Activated B cell treated with CpG ODN at 0.5 μM for 24 hours (primary cell): ENCODE measurements around the gene CMA1. TPM values are rescaled to one million over a fixed set of nuclear protein-coding genes. Genes with fewer than 3 reads are reported as not detected.
"Not testable (repeated sequence)": the region's sequence is repeated elsewhere in the genome, so short reads cannot be mapped to it uniquely, and the experiment has no call there.

ENCODE experiments used
- ATAC-seq: fragments of 200-7000 bp; cut with Tn5 transposase; one replicate; pipeline ENCODE4 v1.10.0; 2021; ENCODE audit warnings: low read depth, mild to moderate bottlenecking, moderate library complexity
- CTCF ChIA-PET: fragments of 350-600 bp; sonication (Branson Sonifier 250); formaldehyde crosslinking; loops from one replicate; lab custom pipeline; 2021; ENCODE audit warnings: antibody characterized with exemption; lab: Charles Lee
- POLR2A ChIA-PET: fragments of 350-600 bp; sonication (Branson Sonifier 250); formaldehyde crosslinking; loops from one replicate; lab custom pipeline; 2021; ENCODE audit warnings: antibody characterized with exemption; lab: Charles Lee
- DNase-seq: peaks from one replicate; pipeline ENCODE4 v3.0.0; 2022
- H3K27ac Mint-ChIP-seq: one replicate; pipeline ENCODE4 v1.8.0; 2020; ENCODE audit warnings: mixed read lengths
- H3K27me3 Mint-ChIP-seq: one replicate; pipeline ENCODE4 v1.8.0; 2021; ENCODE audit warnings: mixed read lengths
- H3K36me3 Mint-ChIP-seq: one replicate; pipeline ENCODE4 v1.8.0; 2021; ENCODE audit warnings: low read depth, mixed read lengths
- H3K4me1 Mint-ChIP-seq: one replicate; pipeline ENCODE4 v1.8.0; 2021; ENCODE audit warnings: mixed read lengths
- H3K4me3 Mint-ChIP-seq: one replicate; pipeline ENCODE4 v1.8.0; 2020; ENCODE audit warnings: mild to moderate bottlenecking, mixed read lengths
- H3K9me3 Mint-ChIP-seq: one replicate; pipeline ENCODE4 v1.8.0; 2020; ENCODE audit warnings: mixed read lengths
- CTCF ChIP-seq: fragments of 200-600 bp; IDR thresholded peaks from one replicate; pipeline ENCODE4 v1.8.0; 2022; ENCODE audit warnings: antibody characterized with exemption, mild to moderate bottlenecking
- intact Hi-C: fragments of 100-400 bp; cut with micrococcal nuclease; formaldehyde crosslinking; loops from one replicate; pipeline ENCODE4 v1.15.1; 2024
- total RNA-seq: library from RNA; stranded (reverse); gene quantifications from 2 replicates; pipeline ENCODE4 v1.2.3, GENCODE V29; 2022

CMA1 gene
- total RNA-seq, 1 donor from 2014 or later, result not detected

GRCh38 chr14:24534286-24534685 lies 26.2 kb upstream of the CMA1 start:
- ATAC-seq (no peak), DNase-seq (no peak)
- no peak overlapping the region for H3K27ac Mint-ChIP-seq
- intact Hi-C loops, result no loop called here
- TF ChIP-seq CTCF, result no peak
- H3K36me3 Mint-ChIP-seq, result no peaks in the 10 kb centered on the region
- H3K27me3 Mint-ChIP-seq, result peaks cover 15% of the 10 kb centered on the region
- H3K4me3 Mint-ChIP-seq, result no peak overlapping the region
- POLR2A ChIA-PET, result no interaction called here
- no peaks in the 10 kb centered on the region for H3K4me1 Mint-ChIP-seq
- peaks cover 2% of the 10 kb centered on the region for H3K9me3 Mint-ChIP-seq
- CTCF ChIA-PET, result no interaction called here

GRCh38 chr14:24525877-24526620 lies 18.0 kb upstream of the CMA1 start:
- ATAC-seq, H3K4me3 Mint-ChIP-seq, H3K27me3 Mint-ChIP-seq, POLR2A ChIA-PET, H3K9me3 Mint-ChIP-seq, intact Hi-C loops, H3K36me3 Mint-ChIP-seq, H3K27ac Mint-ChIP-seq, DNase-seq, H3K4me1 Mint-ChIP-seq, CTCF ChIA-PET: not testable (repeated sequence)

DNA sequence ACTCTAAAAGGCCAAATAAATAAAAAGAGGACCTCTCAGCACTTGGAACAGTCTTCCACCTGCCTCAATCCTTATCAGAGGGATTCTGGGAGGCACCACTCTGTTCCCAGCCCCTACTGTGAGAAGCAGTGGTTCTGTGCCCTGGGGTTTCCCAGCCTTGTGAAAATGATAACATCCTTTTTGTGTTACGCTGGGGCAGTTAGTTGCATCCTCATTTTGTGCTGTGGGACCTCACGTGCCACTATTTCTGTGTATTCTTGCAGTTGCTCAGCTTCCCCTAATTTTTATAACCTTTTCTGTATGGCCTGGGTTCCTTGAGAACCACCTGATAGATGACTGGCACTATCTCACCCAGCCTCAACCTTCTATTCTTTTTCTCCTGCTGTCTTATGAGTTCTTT lies 10.8 kb upstream of the CMA1 start:
- POLR2A ChIA-PET, result no interaction called here
- Mint-ChIP-seq H3K27me3 (peaks cover 4% of the 10 kb centered on the region), H3K4me1 (no peaks in the 10 kb centered on the region), H3K9me3 (peaks cover 2% of the 10 kb centered on the region), H3K4me3 (no peak overlapping the region), H3K36me3 (no peaks in the 10 kb centered on the region), H3K27ac (no peak overlapping the region)
- intact Hi-C loops, result no loop called here
- CTCF ChIA-PET, result no interaction called here
- TF ChIP-seq CTCF, result no peak
- no peak for ATAC-seq
- DNase-seq, result no peak

DNA sequence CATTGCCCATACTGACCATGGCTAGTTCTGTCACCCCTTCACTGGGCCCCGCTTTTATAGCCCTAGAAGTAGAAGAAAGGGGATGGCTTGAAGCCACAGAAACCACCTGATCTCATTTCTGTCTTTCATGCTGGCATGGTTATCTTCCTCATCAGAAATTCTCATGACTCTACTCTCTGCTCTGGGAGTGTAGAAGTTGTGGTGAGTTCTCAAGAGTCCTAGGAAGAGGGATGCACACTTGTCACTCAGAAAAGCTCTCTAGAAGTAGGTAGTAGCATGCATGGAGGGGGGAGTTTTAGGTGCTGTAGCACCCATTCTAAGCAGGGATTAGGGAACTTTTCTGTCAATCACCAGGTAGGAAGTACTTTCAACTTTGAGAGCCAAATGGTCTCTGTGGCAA lies 6.1 kb upstream of the CMA1 start:
- ChIA-PET CTCF (no interaction called here), POLR2A (no interaction called here)
- TF ChIP-seq CTCF, result no peak
- H3K27me3 Mint-ChIP-seq, result peaks cover 7% of the 10 kb centered on the region
- no peak for DNase-seq
- H3K27ac Mint-ChIP-seq, result no peak overlapping the region
- no peak overlapping the region for H3K4me3 Mint-ChIP-seq
- H3K36me3 Mint-ChIP-seq, result no peaks in the 10 kb centered on the region
- no peaks in the 10 kb centered on the region for H3K4me1 Mint-ChIP-seq
- ATAC-seq, result no peak
- peaks cover 2% of the 10 kb centered on the region for H3K9me3 Mint-ChIP-seq
- intact Hi-C loops, result no loop called here

DNA sequence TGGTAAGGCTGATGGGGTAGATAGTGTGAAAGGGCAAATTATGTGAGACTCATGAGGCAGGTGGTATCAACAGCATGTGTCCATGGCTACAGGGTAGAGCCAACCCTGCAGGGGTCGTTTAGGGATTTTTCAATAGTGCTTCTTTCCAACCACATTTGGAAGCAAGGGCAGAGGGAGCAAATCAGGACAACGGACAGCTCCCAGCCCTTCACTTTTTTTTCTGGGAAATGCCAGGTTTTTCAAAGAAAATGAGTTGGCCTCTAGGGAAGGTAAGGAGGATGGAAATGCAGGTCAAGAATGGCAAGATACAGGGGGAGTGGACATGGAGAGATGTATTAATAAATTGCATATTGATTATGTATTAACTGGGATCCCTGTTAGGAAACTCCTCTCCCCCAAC lies 4.9 kb upstream of the CMA1 start:
- intact Hi-C loops, result no loop called here
- Mint-ChIP-seq H3K27ac (no peak overlapping the region), H3K4me1 (no peaks in the 10 kb centered on the region), H3K9me3 (peaks cover 2% of the 10 kb centered on the region), H3K27me3 (peaks cover 8% of the 10 kb centered on the region), H3K36me3 (no peaks in the 10 kb centered on the region), H3K4me3 (no peak overlapping the region)
- POLR2A ChIA-PET, result no interaction called here
- TF ChIP-seq CTCF, result no peak
- ATAC-seq, result no peak
- DNase-seq, result no peak
- CTCF ChIA-PET, result no interaction called here

DNA sequence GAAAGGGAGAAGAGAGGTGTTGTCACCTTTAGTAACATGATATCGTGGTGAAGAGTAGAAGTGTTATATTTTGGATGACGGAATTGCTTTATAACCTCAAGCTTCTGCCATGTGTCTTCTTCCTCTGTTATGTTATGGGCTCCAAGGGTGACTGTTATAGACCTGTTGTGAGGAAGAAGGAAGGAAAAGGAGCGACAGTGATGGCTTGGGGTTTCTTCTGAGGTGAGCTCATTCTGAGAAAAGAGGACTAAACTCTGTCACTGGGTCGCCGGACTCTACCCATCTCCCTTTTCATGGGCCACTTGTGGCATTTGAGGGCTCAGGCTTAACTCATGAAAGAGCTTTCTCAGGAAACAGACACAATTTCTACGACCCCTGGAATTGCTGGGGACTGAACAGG lies 1.6 kb downstream of the CMA1 start:
- POLR2A ChIA-PET, result no interaction called here
- Mint-ChIP-seq H3K4me3 (no peak overlapping the region), H3K27ac (no peak overlapping the region), H3K9me3 (no peaks in the 10 kb centered on the region), H3K27me3 (peaks cover 9% of the 10 kb centered on the region), H3K4me1 (no peaks in the 10 kb centered on the region), H3K36me3 (no peaks in the 10 kb centered on the region)
- CTCF ChIA-PET, result no interaction called here
- no peak for DNase-seq
- TF ChIP-seq CTCF, result no peak
- intact Hi-C loops, result no loop called here
- ATAC-seq, result no peak
